HG02798 (cell line): Measurements from ENCODE around the gene IL34.

Experiments
- ATAC-seq: cut with Tn5 transposase; IDR thresholded peaks from one replicate; pipeline ENCODE4 v1.9.1; 2021; ENCODE audit warnings: mild to moderate bottlenecking; ENCODE audit not compliant: unreplicated experiment, poor library complexity

Gene IL34

GRCh38 chr16:70686376-70687101 lies 40.2 kb downstream of the IL34 start:
- no peak for ATAC-seq

GRCh38 chr16:70687102-70687511 lies 40.7 kb downstream of the IL34 start:
- no peak for ATAC-seq

- no peak for ATAC-seq
Measured at GRCh38 chr16:70687671-70688245, 41.4 kb downstream of the IL34 start.

DNA sequence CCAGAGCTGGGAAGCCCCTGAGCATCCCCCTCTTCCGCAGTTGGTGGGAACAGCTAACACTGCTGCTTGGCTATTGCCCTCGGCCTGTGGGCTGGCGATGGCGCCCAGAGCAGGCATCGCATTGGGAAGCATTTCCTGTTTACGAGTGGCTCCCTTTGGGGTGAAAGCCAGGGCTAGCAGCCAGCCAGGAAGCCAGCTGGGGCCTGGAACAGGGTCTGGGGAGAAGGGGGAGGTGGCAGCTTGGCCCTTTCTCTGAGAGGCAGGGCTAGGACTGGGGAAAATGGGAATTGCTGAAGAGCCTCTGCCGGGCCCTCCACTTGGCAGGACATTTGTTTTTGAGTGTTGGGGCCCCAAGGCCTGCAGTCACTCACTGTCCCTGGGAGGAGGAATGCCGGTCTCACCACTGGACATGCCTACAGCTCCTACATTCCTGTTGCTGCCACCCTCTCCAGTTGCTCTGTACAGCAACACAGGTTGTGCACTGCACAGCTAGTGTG lies 41.9 kb downstream of the IL34 start:
- ATAC-seq = no peak

GRCh38 chr16:70689035-70689969 lies 42.9 kb downstream of the IL34 start:
- no peak for ATAC-seq

DNA sequence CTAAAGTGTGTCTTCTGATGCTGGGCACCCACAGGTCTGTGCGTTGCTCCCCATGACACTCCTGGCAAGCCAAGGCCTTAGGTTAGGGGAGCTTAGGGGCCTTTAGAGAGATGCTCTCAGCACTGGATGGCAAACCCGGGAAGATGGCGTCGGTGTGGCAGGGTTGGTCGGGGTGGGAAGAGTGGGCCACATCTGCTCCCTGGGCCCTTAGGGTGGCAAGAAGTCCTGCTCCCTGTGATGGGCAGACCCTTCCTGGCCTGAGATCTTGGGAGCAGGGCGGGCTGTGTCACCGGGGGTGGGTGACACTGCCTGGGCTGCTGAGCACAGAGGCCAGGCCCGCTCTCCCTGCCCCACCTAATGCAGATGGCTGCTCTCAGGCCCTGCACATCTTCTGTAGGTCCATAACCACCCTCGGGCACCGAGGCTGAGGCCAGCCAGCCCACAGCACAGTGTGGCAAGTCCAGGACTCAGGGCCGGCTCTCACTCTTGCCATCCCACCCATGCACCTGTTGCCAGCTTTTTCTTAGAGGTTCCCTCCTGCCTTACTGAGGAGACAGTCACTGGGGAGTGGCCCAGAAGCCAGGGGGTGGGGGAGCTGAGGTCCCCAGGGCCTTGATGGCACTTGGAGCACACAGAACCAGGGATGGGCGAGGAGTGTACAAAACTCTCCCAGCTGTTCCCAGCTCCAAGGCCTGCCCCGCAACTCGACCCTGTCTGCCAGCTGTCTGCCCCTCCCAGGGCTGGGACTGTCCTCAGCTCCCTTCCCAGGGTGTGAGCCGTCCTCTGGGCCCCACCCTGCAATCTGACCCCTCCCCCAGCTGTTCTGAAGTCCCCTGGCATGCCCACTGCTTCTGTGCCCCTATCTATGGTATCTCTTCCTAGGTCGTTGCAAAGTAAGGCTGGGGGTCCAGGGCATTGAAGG lies 43.9 kb downstream of the IL34 start:
- no peak for ATAC-seq

DNA sequence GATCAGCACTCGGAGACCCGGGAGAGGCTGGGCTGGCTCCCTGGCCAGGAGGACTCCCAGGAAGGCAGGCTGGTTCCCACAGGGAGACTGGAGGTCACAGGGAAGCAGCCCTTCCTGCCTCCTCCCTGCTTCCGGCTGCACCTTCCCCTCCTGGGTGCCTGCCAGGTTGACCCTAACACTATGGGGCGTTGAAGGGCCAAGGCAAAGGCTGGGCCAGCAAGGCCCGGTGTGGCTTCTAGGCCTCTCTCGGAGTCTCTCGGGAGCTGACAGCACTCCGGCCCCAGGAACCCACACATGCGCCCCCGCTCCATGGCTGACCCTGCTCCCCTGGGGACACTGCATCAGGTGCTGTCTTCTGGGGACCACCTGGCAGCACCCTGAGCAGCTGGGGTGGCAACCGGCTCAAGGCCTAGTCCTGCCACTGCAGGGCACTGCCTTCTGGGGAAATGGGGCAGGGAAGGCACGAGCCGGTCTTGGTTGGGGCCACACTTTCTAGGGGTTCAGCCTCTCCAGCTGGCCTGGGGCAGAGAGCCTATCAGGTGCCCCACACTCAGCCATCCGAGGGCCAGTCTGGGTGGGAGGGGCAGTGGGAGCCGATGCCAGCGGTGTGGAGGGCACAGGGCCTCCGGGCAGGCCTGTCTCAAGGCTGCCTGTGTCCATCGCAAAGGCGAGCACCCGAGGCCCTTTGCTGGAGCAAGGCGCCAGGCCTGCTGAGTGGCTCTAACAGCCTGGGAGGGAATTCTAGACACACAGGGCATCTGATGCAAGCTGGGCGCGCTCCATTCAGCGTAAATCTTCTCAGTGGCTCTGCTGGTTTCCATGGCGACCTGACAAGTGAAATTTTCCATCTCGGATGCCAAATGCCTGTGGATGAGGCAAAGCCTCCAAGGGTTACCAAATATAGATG lies 45.1 kb downstream of the IL34 start:
- ATAC-seq = no peak

- no peak for ATAC-seq
Measured at GRCh38 chr16:70692130-70692872, 45.9 kb downstream of the IL34 start.

- no peak for ATAC-seq
Measured at GRCh38 chr16:70692873-70693671, 46.7 kb downstream of the IL34 start.

DNA sequence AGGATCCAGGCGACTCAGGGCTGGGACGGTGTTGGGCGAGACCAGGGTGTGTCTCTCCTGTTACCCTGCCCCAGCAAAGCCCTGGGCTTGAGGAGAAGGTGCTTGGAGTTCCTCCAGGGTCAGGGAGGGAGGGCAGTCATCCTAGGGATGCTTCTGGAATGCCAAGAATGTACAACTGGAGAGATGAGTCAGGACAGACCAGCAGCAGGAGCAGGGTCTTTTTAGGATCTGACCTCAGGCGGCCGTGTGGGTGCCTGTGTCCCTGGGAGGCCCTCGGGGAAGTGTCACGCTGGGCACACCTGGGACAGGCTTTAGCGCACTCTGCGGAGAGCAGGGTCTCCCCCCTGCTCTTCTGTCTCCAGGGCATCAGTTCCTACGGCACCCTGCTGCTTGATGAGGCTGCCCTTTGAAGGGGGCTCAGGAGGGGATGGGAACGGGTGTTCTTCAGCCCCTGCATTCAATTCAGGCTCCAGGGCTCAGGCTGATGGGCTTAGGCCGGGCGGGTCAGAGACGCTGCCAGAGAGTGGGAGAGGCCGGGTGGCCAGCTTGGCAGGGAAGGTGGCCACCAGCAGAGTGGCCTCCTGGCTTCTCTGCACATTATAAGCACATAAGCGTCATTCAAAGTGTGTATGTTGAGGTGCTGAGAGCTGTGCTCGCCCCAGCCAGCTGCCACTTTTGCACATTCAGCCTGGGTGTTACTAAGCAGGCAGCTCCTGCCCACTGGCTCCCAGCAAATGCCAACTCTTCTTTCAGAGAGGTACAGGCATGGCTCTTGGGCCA lies 47.9 kb downstream of the IL34 start:
- no peak for ATAC-seq

GRCh38 chr16:70694868-70695218 lies 48.5 kb downstream of the IL34 start:
- ATAC-seq = no peak

GRCh38 chr16:70695331-70696070 lies 49.1 kb downstream of the IL34 start:
- no peak for ATAC-seq

GRCh38 chr16:70696355-70696754 lies 50.0 kb downstream of the IL34 start:
- no peak for ATAC-seq

GRCh38 chr16:70696952-70697593 lies 50.7 kb downstream of the IL34 start:
- no peak for ATAC-seq

GRCh38 chr16:70697594-70698170 lies 51.3 kb downstream of the IL34 start:
- ATAC-seq = no peak
